NCI-H2227 (cell line): ENCODE data around the gene ZNF585A.

ENCODE experiments used
- DNase-seq: peaks from one replicate; lab custom pipeline; 2025; ENCODE audit not compliant: unreplicated experiment; lab: John Stamatoyannopoulos, UW

The ZNF585A gene

DNA sequence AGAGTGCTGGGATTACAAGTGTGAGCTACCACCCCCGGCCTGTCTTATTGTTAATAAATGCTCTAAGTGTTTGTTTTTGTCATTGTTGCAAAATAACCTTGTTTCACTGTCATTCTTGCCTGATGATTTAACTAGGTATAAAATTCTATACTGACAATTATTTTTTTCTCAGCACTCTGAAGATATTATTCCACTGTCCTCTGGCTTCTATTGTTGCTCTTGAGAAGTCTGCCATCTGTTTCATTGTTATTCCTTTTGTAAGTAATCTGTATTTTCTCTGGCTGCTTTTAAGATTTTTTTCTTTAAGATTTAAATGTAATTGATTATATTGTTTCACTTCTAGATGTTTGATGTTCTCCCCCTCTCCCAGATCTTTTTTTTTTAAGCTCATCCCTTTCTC lies 76.6 kb downstream of the ZNF585A start:
- DNase-seq: no peak
